GM20431 (cell line): ENCODE measurements around the gene KCNJ3.

ENCODE experiments used
- in situ Hi-C: fragments of 300-500 bp; cut with MseI, MboI; formaldehyde crosslinking; loops from one replicate; pipeline ENCODE4 v1.15.0; 2020; ENCODE audit warnings: low sequenced_read_pairs; ENCODE audit not compliant: unreplicated experiment

The KCNJ3 gene

DNA sequence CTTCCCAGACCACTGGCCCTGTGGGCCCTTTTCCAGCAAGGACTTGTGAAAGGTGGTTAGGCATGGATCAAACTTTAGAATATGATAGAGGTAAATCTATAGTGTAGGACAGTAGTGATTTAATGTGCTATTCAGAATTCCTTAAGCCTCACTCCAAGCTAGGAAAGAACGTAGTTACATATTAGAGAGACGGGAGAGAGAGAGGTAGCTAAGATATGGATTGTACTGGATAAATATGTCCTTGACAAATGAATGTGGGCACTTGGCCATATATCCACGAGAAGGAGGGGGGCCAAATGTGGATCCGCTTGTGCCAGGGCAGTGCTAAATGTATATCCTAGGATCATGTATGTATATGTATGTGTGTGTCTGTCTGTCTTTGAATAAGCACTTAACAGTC is 6.5 kb downstream of the KCNJ3 start:
- in situ Hi-C loops: no loop called here

DNA sequence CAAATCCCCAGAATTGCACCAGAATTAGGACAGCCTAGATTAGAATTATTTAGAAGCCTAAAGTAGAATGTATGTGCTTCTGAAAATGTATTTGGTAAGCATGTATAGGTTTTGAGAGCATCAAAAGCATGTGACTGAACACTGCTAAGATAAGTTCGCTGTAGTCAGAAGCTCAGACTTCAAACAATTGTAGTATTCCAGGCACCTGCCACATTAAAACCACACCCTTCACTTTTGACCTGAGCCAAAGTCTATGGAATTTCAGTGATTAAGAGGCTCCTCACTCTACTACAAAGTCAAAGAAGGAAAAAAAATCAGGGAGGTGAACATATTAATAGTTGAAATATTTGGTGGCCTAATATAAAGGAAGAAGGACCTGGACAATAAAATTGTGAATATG is 8.2 kb downstream of the KCNJ3 start:
- in situ Hi-C loops: no loop called here

- in situ Hi-C loops: no loop called here
These were observed 9.6 kb downstream of the KCNJ3 start for GRCh38 chr2:154707994-154708575.

GRCh38 chr2:154709215-154709614 is 10.7 kb downstream of the KCNJ3 start:
- in situ Hi-C loops: no loop called here

- in situ Hi-C loops: no loop called here
These were observed 11.6 kb downstream of the KCNJ3 start for GRCh38 chr2:154710078-154710477.

DNA sequence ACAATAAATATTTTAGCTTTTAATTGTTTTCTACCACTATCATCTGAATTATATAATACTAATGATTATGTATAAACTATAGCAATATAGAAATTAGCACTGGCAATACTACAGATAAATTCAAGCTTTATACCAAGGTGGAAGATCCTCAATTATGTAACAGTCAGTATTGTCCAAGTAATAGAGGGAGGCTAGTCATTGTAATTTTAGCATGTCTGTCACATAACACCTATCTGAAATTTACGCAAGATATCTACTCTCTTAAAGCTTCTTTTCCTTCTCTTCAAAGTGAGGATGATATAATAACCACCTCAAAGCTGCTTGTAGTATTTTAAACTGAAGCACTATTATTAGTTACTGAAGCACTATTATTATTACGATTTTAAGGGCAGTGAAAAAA is 12.2 kb downstream of the KCNJ3 start:
- in situ Hi-C loops: no loop called here

- in situ Hi-C loops: no loop called here
These were observed 15.2 kb downstream of the KCNJ3 start for GRCh38 chr2:154713675-154714074.

GRCh38 chr2:154720651-154721050 is 22.2 kb downstream of the KCNJ3 start:
- in situ Hi-C loops: no loop called here

DNA sequence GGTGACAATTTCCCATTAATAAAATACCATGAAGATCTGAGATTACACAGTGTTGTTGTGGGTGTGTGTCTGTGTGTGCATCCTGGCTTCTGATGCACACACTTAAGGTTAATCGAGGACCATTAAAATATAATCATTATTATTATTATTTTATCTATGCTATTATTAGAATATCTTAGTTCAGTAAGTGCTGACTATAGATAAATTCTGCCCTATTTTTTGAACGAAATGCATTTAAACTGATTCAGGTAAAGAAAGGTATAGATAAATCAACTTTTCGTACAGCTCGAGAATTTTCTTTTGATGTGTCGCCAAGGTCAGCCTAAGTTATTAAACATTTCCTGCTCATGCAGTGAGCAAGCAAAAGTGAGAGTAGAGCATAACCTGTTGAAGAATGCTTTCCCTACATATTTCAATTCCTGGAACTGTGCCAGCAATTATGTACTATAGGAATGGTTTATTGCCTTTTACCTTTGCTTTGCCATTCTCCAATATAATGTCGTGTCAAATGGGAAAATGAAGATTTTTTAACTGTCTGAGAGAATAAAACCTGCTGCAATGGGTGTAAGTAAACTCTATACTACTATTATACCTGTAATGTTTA is 25.8 kb downstream of the KCNJ3 start:
- in situ Hi-C loops: no loop called here

GRCh38 chr2:154740361-154740760 is 41.9 kb downstream of the KCNJ3 start:
- in situ Hi-C loops: no loop called here

DNA sequence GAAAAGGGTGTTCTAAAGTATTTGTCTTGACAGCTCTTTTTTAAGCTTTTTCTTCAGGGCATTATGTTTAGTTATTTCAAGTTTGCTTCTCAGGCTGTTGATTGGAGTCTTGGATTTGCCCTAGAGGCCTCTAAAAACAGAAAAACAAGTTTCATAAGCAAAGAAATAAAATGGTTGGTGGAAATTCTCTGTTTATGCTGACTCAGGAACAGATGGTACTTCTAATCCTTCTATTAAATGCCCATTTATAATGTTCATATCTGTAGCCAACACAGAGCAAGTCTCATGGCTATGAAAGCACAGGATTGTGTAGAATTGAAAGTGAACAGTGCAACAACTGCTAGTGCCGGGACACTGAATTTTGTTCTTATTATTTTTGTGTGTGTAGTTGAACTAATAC is 60.4 kb downstream of the KCNJ3 start:
- in situ Hi-C loops: no loop called here

- in situ Hi-C loops: no loop called here
These were observed 64.1 kb downstream of the KCNJ3 start for GRCh38 chr2:154762638-154763037.

DNA sequence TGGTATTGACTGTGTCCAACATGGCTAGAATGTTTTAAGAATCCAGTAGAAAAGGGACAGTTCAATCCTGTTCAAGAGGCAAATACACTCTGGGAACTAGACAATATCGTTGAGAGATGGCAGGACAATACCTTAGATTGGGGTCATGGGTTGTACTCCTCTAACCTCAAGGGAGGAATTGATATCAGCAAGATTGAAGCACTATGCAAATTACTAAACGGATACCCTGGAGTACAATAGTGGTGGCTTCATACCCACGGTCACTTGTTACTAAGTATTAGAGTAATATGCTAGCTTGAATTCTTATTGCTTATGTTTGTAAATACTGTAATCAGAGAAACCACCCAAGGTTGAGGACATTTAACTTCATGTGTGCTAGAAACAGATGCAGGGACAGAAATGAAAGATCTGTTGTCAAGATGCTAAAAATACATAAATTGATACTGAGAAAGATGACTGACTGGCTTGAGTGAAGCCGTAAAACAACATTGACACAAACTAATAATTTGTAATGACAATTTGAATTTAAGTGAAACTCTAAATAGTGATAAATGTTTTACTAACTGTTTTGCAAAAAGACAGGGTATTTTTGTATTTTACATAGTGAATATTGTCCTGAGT is 73.3 kb downstream of the KCNJ3 start:
- in situ Hi-C loops: no loop called here

DNA sequence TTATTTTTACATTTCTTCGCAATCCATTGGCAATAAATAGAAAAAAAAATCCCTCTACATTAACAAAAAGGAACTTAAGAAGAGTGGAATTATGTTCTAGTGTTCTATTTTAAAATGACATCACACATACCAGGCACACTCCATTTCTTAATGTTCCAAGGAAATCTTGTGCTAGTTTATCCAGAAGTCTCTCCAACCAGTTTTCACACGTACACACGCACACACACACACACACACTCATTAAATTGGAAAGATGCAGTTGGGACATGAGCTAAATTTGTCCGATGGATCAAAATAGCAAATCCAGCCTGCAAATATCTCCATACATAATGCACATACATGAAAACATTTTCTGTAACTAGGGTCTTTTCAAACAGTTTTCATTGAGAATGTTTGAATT is 78.3 kb downstream of the KCNJ3 start:
- in situ Hi-C loops: no loop called here

- in situ Hi-C loops: no loop called here
These were observed 95.9 kb downstream of the KCNJ3 start for GRCh38 chr2:154794406-154794805.

DNA sequence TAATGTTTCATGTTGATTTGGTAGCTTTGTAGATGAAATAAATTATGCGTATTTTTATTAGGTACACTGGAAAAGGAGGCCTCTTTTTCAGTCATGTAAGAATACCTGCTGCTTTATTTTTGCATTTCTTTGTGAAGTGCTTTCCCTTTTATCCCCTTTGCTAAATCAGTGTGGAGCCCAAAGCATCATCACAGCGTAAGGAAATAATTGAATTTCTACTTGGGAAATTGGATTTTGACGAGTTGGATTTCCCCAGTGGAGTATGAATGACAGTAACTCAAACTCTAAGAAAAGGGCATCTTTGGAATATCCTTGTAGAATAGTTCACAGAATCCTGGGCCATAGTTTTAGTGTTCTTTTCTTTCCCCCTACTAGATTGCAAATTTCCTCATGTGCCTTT is 97.2 kb downstream of the KCNJ3 start:
- in situ Hi-C loops: no loop called here

DNA sequence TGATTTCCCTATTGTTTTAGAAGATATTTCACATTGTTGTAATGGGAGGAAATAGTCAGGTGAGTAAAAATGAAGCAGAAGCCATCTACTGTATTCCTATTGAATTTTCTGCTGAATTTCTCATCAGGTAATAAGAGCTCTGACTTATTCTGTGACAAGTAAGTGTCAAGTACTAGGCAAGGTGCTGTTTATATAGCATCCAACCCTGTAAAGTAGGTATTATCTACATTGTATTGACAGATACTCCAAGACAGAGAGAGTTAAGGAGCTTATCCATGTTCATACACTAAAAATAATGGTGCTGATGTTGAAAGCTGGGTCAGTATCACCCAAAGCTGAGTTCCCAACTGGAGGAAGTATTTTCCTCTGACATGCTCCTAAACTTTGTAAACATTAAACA is 106.0 kb downstream of the KCNJ3 start:
- in situ Hi-C loops: no loop called here

GRCh38 chr2:154813636-154814035 is 115.1 kb downstream of the KCNJ3 start:
- in situ Hi-C loops: no loop called here

DNA sequence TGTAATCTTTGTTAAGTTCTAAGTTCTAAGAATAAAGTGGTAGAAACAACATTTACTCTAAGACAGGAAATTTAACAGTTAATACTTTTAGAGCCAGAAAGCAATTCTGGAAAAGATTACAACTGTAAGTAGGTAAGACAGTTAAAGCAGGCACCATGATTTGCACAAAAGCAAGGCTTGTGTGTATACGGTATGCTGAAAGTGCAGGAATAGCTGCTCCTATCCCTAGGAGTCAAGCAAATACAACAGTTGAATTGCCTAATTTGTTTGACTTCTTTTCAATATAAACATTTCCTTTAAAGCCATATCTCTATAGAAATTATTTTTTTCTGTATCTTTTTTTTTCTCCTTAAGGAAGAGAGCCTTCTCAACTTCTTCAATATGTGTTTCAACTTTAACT is 116.4 kb downstream of the KCNJ3 start:
- in situ Hi-C loops: no loop called here

GRCh38 chr2:154825358-154825757 is 126.9 kb downstream of the KCNJ3 start:
- in situ Hi-C loops: no loop called here

GRCh38 chr2:154826827-154827226 is 128.3 kb downstream of the KCNJ3 start:
- in situ Hi-C loops: no loop called here

GRCh38 chr2:154827286-154827685 is 128.8 kb downstream of the KCNJ3 start:
- in situ Hi-C loops: no loop called here
